Adrenal gland (tissue), 12 donors: ENCODE measurements around the gene CNTN2. TPM values are rescaled to one million over a fixed set of nuclear protein-coding genes. Genes with fewer than 3 reads are reported as not detected.

Experiments
- DNase-seq, 7 donors: peaks; one replicate each; pipeline ENCODE4 v3.0.0-alpha.2; 2019 to 2020
- H3K27ac ChIP-seq, 5 donors: fragments of 200-600 bp; sonication (generic) in 4 of 5; 1 replicate in 3 of 5; 2 replicates in 2 of 5; pipeline versions ENCODE4 v1.5.1 to v1.8.0; 2016 to 2020; ENCODE audit warnings: mild to moderate bottlenecking in 1 of 5
- H3K27me3 ChIP-seq: fragments of 200-600 bp; 2 replicates; pipeline ENCODE4 v1.8.0; 2021
- H3K36me3 ChIP-seq, 2 donors: fragments of 200-600 bp; replicated peaks in 1 of 2; 1 replicate in 1 of 2; 2 replicates in 1 of 2; pipeline versions ENCODE4 v1.5.1 to v1.8.0; 2018 to 2022
- H3K4me1 ChIP-seq, 2 donors: fragments of 200-600 bp; replicated peaks in 1 of 2; 1 replicate in 1 of 2; 2 replicates in 1 of 2; pipeline versions ENCODE4 v1.5.1 to v1.8.0; 2018 to 2021
- H3K4me3 ChIP-seq, 4 donors: fragments of 200-600 bp; sonication (generic) in 3 of 4; one replicate each; pipeline ENCODE4 v1.5.1; 2016 to 2018
- H3K9me3 ChIP-seq, 3 donors: fragments of 200-600 bp; sonication (generic) in 1 of 3; replicated peaks in 1 of 3; 1 replicate in 2 of 3; 2 replicates in 1 of 3; pipeline versions ENCODE4 v1.5.1 to v1.8.0; 2016 to 2021
- CTCF ChIP-seq, 6 experiments: fragments of 450-650 bp in 4 of 6; fragments of 200-600 bp in 2 of 6; sonication (generic) in 1 of 6; IDR thresholded peaks; 1 replicate in 5 of 6; 2 replicates in 1 of 6; pipeline versions ENCODE4 v1.5.1 to v1.8.0; 2016 to 2021; ENCODE audit warnings: antibody characterized with exemption in 6 of 6, mild to moderate bottlenecking in 2 of 6, moderate library complexity in 1 of 6
- POLR2A ChIP-seq, 2 donors: fragments of 450-650 bp; IDR thresholded peaks; one replicate each; pipeline ENCODE4 v1.6.1; 2017; ENCODE audit warnings: antibody characterized with exemption in 2 of 2, mild to moderate bottlenecking in 2 of 2, moderate library complexity in 1 of 2
- WGBS, 4 donors: extraction: QIAGEN DNeasy Blood & Tissue Kit in 2 of 4; methylation state at CpG; one replicate each; pipeline versions ENCODE4 v1.1.5 to v1.1.7; 2013 to 2017; 5-methylcytosine and 5-hydroxymethylcytosine counted together
- intact Hi-C, 2 donors: fragments of 100-400 bp; cut with DNase I; formaldehyde crosslinking; loops; one replicate each; pipeline versions ENCODE4 v1.14.1 to v1.15.0; 2022 to 2023
- polyA plus RNA-seq, 3 donors: library from polyadenylated mRNA; stranded (reverse); fragments of 200-250 nt in 2 of 3; fragments of 350-450 nt in 1 of 3; fragmentation: Illumina TruSeq in 1 of 3; extraction: RNeasy Lipid Tissue Mini Kit (QIAGEN cat#74804) in 1 of 3; gene quantifications; one replicate each; pipeline ENCODE4 v1.2.3, GENCODE V29; 2013 to 2014
- total RNA-seq, 9 donors: library from RNA; depleted of rRNA in 4 of 9; stranded (reverse); fragments of >200 nt in 4 of 9; fragments of 120-200 nt in 1 of 9; fragmentation: NEBNext Ultra II Directional in 1 of 9; extraction: Animal tissue kit (Norgen Biotek cat#: 25700) in 1 of 9; gene quantifications; one replicate each; pipeline versions ENCODE4 v1.1.0 to v1.2.4, GENCODE V29; 2013 to 2023
- donor health status: healthy with polysubstance abuse.
- donor health status: Bipolar disorder and iron deficiency.
- donor health status: DM: yes; HTN: yes; CAD: no.
- donor health status: DM: no; HTN: no; CAD: no.
- donor health status: DM: no; HTN: no; CAD: no.
- donor health status: DM: yes; HTN: yes; CAD: no.

CNTN2 gene
- total and polyA plus RNA-seq, 12 donors = 0.08 to 3.2 (median 0.45) TPM; not detected in 1

DNA sequence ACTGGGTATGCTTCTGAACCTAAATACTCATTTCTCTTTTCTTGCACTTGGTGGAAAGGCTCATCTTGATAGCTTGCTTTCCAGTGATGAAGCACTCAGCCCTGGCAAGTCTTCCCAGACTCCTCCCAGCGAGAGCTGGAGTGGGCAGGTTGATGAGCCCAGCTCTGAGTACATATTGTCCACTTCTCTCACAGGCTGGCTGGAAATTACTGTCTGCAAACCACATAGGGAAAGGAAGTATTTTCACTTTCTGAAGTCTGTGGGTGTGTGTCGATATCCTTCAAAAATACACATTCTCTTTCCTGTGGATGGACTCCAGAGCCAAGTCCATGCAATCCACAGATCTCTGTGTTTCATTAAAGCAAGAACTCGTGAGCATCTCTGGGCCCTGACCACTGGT, 38.7 kb upstream of the CNTN2 start:
- Histone ChIP-seq H3K4me1 (no peaks in the 10 kb centered on the region), H3K27me3 (no peaks in the 10 kb centered on the region), H3K9me3 (no peaks in the 10 kb centered on the region), H3K4me3 (no peak overlapping the region), H3K27ac (no peak overlapping the region), H3K36me3 (peaks cover 0 to 9% of the 10 kb centered on the region in 2 donors)
- DNase-seq = peak in 1 of 7 donors; percentile 60
- WGBS, 4 donors = 45 to 67% (median 62%) methylated on average over 3 of the region's 3 CpGs
- intact Hi-C loops = no loop called here
- TF ChIP-seq POLR2A (IDR thresholded peaks at IDR 0.05) (no peak), CTCF (IDR thresholded peaks at IDR 0.05) (no peak)

DNA sequence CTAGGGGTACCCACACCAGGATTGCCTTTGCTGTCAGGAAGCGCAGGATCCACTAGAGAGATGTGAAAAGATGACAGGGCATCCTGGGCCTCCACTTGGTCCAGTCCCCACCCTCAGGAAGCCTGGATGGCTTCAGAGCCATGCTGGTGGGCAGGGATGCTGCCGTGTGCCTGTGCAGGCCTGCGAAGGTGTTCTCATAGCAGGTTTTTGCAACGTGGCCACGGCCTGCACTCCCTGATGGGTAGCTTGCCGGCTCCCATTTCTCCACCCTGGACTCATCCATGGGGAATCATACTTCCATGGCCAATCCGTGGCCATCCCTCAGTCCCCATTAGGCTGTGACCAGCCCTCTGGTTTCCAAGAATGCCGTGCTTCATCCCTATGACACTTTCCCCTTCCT, 34.1 kb upstream of the CNTN2 start:
- Histone ChIP-seq H3K9me3 (no peaks in the 10 kb centered on the region), H3K27ac (no peak overlapping the region), H3K4me1 (no peaks in the 10 kb centered on the region), H3K36me3 (no peaks in the 10 kb centered on the region), H3K27me3 (no peaks in the 10 kb centered on the region), H3K4me3 (no peak overlapping the region)
- intact Hi-C loops = no loop called here
- WGBS, 4 donors = 83 to 91% (median 89%) methylated on average over 5 to 8 of the region's 8 CpGs
- TF ChIP-seq POLR2A (IDR thresholded peaks at IDR 0.05) (no peak), CTCF (IDR thresholded peaks at IDR 0.05) (no peak)
- DNase-seq = no peak

DNA sequence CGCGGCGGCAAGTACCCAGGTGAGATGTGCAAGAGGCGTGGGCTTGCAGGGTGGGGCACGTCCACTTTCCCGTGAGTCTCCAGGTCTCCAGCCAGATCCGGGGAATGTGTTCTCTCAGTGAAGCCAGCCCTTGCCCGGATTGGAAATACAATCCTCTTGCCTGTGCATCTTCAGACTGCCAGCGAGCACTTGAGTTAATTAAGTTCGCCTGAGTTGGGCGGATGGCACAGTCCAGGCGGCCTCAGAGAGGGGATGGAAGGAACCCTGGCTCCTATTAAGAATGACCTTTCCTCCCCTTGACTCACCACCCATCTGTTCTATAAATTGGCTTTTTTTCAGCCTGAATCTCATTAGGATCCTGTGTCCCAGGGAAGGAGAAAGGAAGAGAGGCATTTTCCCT, 33.3 kb upstream of the CNTN2 start:
- no peaks in the 10 kb centered on the region for H3K4me1 ChIP-seq
- H3K27me3 ChIP-seq = no peaks in the 10 kb centered on the region
- no peak for TF ChIP-seq POLR2A (IDR thresholded peaks at IDR 0.05)
- no peak for TF ChIP-seq CTCF (IDR thresholded peaks at IDR 0.05)
- no peaks in the 10 kb centered on the region for H3K36me3 ChIP-seq
- H3K9me3 ChIP-seq = no peaks in the 10 kb centered on the region
- H3K4me3 ChIP-seq = no peak overlapping the region
- no peak overlapping the region for H3K27ac ChIP-seq
- DNase-seq = no peak
- 76 to 94% (median 94%) methylated on average over 7 to 12 of the region's 12 CpGs for WGBS, 4 donors
- intact Hi-C loops = no loop called here

DNA sequence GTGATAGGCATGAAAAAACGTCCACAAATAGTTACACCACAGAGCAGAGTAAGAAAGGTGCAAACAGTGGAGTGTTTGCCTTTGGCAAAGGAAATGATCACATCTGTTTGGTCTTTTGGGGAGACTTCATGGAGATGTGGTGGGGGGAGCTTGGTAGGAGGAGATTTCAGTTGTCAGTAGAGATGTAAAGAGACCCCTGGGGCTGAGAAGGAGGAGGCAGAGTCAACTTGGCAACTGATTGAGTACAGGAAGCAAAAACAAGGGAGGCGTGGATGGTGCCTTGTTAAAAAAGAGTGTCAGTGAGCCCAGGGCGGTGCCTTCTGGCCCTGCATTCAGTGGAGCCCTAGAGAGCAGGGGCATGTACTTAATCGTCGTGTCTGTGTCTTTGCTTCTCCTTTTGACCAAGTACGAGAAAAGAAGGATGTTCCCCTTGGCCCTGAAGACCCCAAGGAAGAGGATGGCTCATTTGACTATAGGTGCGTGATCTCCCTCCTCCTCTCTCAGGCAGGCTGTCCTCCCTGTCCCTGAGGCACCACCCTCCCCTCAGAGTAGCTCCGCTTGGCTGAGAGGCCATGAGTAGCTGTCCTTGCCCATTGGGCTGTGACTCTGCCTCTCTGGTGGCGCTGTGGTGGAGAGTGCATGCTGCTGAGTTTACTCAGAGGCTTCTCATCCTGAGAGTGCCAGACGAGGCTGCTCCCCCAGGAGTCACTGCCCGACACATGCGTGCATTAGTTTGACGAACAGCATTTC, 30.4 kb upstream of the CNTN2 start:
- intact Hi-C loops = no loop called here
- DNase-seq = no peak
- WGBS, 4 donors = 73 to 89% (median 79%) methylated on average over 13 of the region's 13 CpGs
- H3K27me3 ChIP-seq = no peaks in the 10 kb centered on the region
- H3K36me3 ChIP-seq = no peaks in the 10 kb centered on the region
- TF ChIP-seq POLR2A (IDR thresholded peaks at IDR 0.05) = no peak
- TF ChIP-seq CTCF (IDR thresholded peaks at IDR 0.05) = no peak
- H3K27ac ChIP-seq = no peak overlapping the region
- H3K4me1 ChIP-seq = no peaks in the 10 kb centered on the region
- H3K9me3 ChIP-seq = no peaks in the 10 kb centered on the region
- no peak overlapping the region for H3K4me3 ChIP-seq
